HEK293 (cell line): Measurements from ENCODE around the gene CLMN.

Experiments
- CTCF ChIA-PET: fragments of 350-600 bp; formaldehyde crosslinking; extraction: SDS; loops from one replicate; lab custom pipeline; 2021; ENCODE audit warnings: antibody characterized with exemption; lab: Yijun Ruan, JAX
- POLR2A ChIA-PET: fragments of 300-600 bp; formaldehyde crosslinking; extraction: SDS; loops from one replicate; lab custom pipeline; 2020; ENCODE audit warnings: antibody characterized with exemption, inconsistent platforms; lab: Yijun Ruan, JAX
- H3K27ac ChIP-seq: fragments of 200-500 bp; sonication (Bioruptor generic); 2 replicates; pipeline ENCODE4 v1.5.1; 2014; ENCODE audit warnings: low read depth, low read length, control low read depth, inconsistent platforms; ENCODE audit errors: extremely low read depth
- H3K36me3 ChIP-seq, 2 experiments: fragments of 200-500 bp in 1 of 2; sonication (Bioruptor generic) in 1 of 2; 1 replicate in 1 of 2; 2 replicates in 1 of 2; pipeline ENCODE4 v1.5.1; 2014 to 2017; ENCODE audit warnings: inconsistent platforms in 2 of 2, low read length in 2 of 2; ENCODE audit not compliant: control insufficient read depth in 2 of 2, insufficient read depth in 1 of 2
- H3K4me1 ChIP-seq: fragments of 200-500 bp; sonication (Bioruptor generic); 2 replicates; pipeline ENCODE4 v1.5.1; 2014; ENCODE audit warnings: mild to moderate bottlenecking, low read length, inconsistent platforms; ENCODE audit not compliant: control insufficient read depth, insufficient read depth
- H3K4me3 ChIP-seq: 2 replicates; pipeline ENCODE4 v1.5.1; 2011; ENCODE audit warnings: low read depth, mild to moderate bottlenecking, control low read depth, low read length, moderate library complexity
- H3K9me3 ChIP-seq: fragments of 200-500 bp; sonication (Bioruptor generic); 2 replicates; pipeline ENCODE4 v1.5.1; 2014; ENCODE audit warnings: low read depth, low read length, inconsistent platforms; ENCODE audit not compliant: control insufficient read depth, insufficient read depth
- BCL11B ChIP-seq: fragments of 450-650 bp; formaldehyde crosslinking; IDR thresholded peaks from 2 replicates; pipeline ENCODE4 v1.5.1; 2016; ENCODE audit warnings: low read depth, missing biosample characterization, missing genetic modification characterization
- HOXD13 ChIP-seq: sonication (generic); formaldehyde crosslinking; IDR thresholded peaks from 2 replicates; pipeline ENCODE4 v1.8.0; 2022; ENCODE audit warnings: missing genetic modification reagents, borderline replicate concordance
- OSR2 ChIP-seq: fragments of 450-650 bp; formaldehyde crosslinking; IDR thresholded peaks from 2 replicates; pipeline ENCODE4 v1.5.1; 2016; ENCODE audit warnings: missing biosample characterization, missing genetic modification characterization
- PRDM10 ChIP-seq: fragments of 450-650 bp; formaldehyde crosslinking; IDR thresholded peaks from 2 replicates; pipeline ENCODE4 v1.5.1; 2016; ENCODE audit warnings: missing biosample characterization, missing genetic modification characterization
- PRDM4 ChIP-seq: fragments of 450-650 bp; formaldehyde crosslinking; IDR thresholded peaks from 2 replicates; pipeline ENCODE4 v1.5.1; 2017; ENCODE audit warnings: missing biosample characterization, missing genetic modification characterization
- ZBTB21 ChIP-seq: fragments of 450-650 bp; formaldehyde crosslinking; IDR thresholded peaks from 2 replicates; pipeline ENCODE4 v1.5.1; 2017; ENCODE audit warnings: missing biosample characterization, missing genetic modification characterization
- ZFHX2 ChIP-seq: fragments of 450-650 bp; formaldehyde crosslinking; conservative IDR thresholded peaks from 2 replicates; pipeline ENCODE4 v1.5.1; 2016; ENCODE audit warnings: missing biosample characterization, missing genetic modification characterization
- ZNF133 ChIP-seq: fragments of 450-650 bp; formaldehyde crosslinking; IDR thresholded peaks from 2 replicates; pipeline ENCODE4 v1.5.1; 2016; ENCODE audit warnings: missing biosample characterization, missing genetic modification characterization
- ZNF148 ChIP-seq: fragments of 450-650 bp; formaldehyde crosslinking; IDR thresholded peaks from 2 replicates; pipeline ENCODE4 v1.5.0; 2017; ENCODE audit warnings: missing biosample characterization, missing genetic modification characterization, borderline replicate concordance
- ZNF324 ChIP-seq: fragments of 450-650 bp; formaldehyde crosslinking; IDR thresholded peaks from 2 replicates; pipeline ENCODE4 v1.5.1; 2016; ENCODE audit warnings: missing biosample characterization, missing genetic modification characterization
- ZNF398 ChIP-seq: fragments of 450-650 bp; formaldehyde crosslinking; IDR thresholded peaks from 2 replicates; pipeline ENCODE4 v1.5.1; 2017; ENCODE audit warnings: missing biosample characterization, missing genetic modification characterization
- ZNF426 ChIP-seq: fragments of 450-650 bp; formaldehyde crosslinking; IDR thresholded peaks from 2 replicates; pipeline ENCODE4 v1.5.1; 2017; ENCODE audit warnings: missing biosample characterization, missing genetic modification characterization, mild to moderate bottlenecking, inconsistent platforms, moderate library complexity
- ZNF518A ChIP-seq: fragments of 450-650 bp; formaldehyde crosslinking; conservative IDR thresholded peaks from 2 replicates; pipeline ENCODE4 v1.5.1; 2016; ENCODE audit warnings: low read depth, missing biosample characterization, missing genetic modification characterization

The CLMN gene

GRCh38 chr14:95237958-95238340 lies 81.8 kb downstream of the CLMN start (continued):
- TF ChIP-seq OSR2 (tag by site-specific recombination) (peak; percentile 37; the same call in 1 of the 2 replicates), BCL11B (tag by site-specific recombination) (no peak), PRDM4 (tag by site-specific recombination) (peak; percentile 21; the same call in 1 of the 2 replicates), ZFHX2 (peak; percentile 59), ZNF426 (tag by site-specific recombination) (no peak)

- Histone ChIP-seq H3K4me3 (no peak overlapping the region), H3K4me1 (0 out of 2 replicates have a peak, but pooled peaks cover 3% of the 10 kb centered on the region), H3K36me3 (no peaks in the 10 kb centered on the region), H3K9me3 (no peaks in the 10 kb centered on the region), H3K27ac (no peak overlapping the region)
- TF ChIP-seq ZNF133 (tag by site-specific recombination) (no peak), HOXD13 (no peak), ZNF398 (tag by site-specific recombination) (no peak), ZNF148 (no peak), ZNF518A (tag by site-specific recombination) (no peak), ZBTB21 (tag by site-specific recombination) (no peak), ZNF324 (tag by site-specific recombination) (no peak), PRDM10 (tag by site-specific recombination) (no peak)
- CTCF ChIA-PET: no interaction called here
- POLR2A ChIA-PET: interaction anchor here (0.6 kb wide), 1 partner anchor 11 kb away, joined by 3 read pairs; no protein-coding TSS in a partner anchor
Measured at GRCh38 chr14:95237121-95237957, 82.4 kb downstream of the CLMN start.
